Transverse colon (tissue), 4 donors: ENCODE measurements around the gene CYTH4.

Source experiments
- EP300 ChIP-seq: sonication (generic); formaldehyde crosslinking; IDR thresholded peaks from one replicate; pipeline ENCODE4 v1.6.1; 2017; ENCODE audit warnings: antibody characterized with exemption, low read depth
- POLR2A ChIP-seq: fragments of 450-650 bp; IDR thresholded peaks from one replicate; pipeline ENCODE4 v1.6.1; 2016; ENCODE audit warnings: antibody characterized with exemption, mild to moderate bottlenecking, moderate library complexity
- POLR2AphosphoS5 ChIP-seq, 3 donors: sonication (generic); formaldehyde crosslinking; IDR thresholded peaks; one replicate each; pipeline ENCODE4 v1.6.1; 2016; ENCODE audit warnings: antibody characterized with exemption in 3 of 3
- TF ChIP-seq, protein P1 (sequence below), 5 experiments: fragments of 200-600 bp in 3 of 5; fragments of 450-650 bp in 2 of 5; sonication (generic) in 3 of 5; IDR thresholded peaks; 1 replicate in 2 of 5; 2 replicates in 3 of 5; pipeline ENCODE4 v1.5.1; 2016 to 2017; ENCODE audit warnings: antibody characterized with exemption in 5 of 5, inconsistent platforms in 3 of 5, mild to moderate bottlenecking in 2 of 5, moderate library complexity in 1 of 5

DNA sequence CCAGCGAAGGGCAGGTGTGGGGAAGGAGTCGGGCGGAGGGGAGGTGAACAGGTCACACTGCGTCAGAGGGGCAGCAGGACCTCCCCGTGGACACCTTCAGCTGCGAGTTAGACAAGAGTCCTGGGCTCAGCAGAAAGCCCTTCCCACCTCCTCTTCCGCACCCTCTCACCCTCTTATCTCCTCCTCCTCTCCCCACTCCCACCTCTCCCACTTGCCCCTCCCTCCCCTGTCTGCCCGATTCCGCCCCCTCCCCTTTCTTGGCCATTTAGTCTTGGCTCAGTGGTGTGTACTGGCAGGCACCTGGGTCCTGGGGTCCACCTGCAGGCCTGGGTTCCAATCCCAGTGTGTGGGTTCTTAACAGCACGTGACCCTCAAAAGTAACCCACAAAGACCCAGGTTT, 37.2 kb downstream of the CYTH4 start:
- TF ChIP-seq, protein P1, sequence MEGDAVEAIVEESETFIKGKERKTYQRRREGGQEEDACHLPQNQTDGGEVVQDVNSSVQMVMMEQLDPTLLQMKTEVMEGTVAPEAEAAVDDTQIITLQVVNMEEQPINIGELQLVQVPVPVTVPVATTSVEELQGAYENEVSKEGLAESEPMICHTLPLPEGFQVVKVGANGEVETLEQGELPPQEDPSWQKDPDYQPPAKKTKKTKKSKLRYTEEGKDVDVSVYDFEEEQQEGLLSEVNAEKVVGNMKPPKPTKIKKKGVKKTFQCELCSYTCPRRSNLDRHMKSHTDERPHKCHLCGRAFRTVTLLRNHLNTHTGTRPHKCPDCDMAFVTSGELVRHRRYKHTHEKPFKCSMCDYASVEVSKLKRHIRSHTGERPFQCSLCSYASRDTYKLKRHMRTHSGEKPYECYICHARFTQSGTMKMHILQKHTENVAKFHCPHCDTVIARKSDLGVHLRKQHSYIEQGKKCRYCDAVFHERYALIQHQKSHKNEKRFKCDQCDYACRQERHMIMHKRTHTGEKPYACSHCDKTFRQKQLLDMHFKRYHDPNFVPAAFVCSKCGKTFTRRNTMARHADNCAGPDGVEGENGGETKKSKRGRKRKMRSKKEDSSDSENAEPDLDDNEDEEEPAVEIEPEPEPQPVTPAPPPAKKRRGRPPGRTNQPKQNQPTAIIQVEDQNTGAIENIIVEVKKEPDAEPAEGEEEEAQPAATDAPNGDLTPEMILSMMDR (IDR thresholded peaks at IDR 0.05), result no peak
- TF ChIP-seq POLR2AphosphoS5 (IDR thresholded peaks at IDR 0.05) (no peak), POLR2A (no peak), EP300 (no peak)
